ENCODE measurements around the gene OR8A1. TPM values are rescaled to one million over a fixed set of nuclear protein-coding genes. Genes with fewer than 3 reads are reported as not detected.

OR8A1 gene
- total and polyA plus RNA-seq, 4 donors: not detected

DNA sequence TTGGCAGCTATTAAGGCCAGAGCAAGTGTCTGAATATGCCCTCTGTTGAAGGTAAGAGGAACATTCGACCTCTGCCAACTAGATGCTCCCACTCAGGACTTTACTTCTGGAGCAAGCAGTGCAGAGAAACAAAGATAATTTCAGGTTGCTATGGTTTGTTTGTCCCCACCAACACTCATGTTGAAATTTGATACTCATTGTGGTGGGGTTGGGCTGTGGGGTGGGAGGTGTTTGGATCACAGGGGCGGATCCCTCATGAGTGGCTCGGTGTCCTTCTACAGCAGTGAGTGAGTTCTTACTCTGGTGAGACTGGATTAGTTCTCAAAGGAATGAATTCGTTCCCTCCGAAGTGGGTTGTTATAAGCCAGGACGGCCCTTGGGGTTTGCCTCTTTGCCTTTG, 12.0 kb downstream of the OR8A1 start:
- no peaks in the 10 kb centered on the region for H3K4me1 ChIP-seq (ENCODE audit: control insufficient read depth in 4 of 4, insufficient read depth in 4 of 4, low read length in 3 of 4)
- no peak overlapping the region for H3K4me3 ChIP-seq (ENCODE audit: low read depth in 1 of 3, low read length in 3 of 3)
- no peak overlapping the region for H3K27ac ChIP-seq (ENCODE audit: low read depth in 1 of 2, low read length in 2 of 2)
- TF ChIP-seq, protein P1, sequence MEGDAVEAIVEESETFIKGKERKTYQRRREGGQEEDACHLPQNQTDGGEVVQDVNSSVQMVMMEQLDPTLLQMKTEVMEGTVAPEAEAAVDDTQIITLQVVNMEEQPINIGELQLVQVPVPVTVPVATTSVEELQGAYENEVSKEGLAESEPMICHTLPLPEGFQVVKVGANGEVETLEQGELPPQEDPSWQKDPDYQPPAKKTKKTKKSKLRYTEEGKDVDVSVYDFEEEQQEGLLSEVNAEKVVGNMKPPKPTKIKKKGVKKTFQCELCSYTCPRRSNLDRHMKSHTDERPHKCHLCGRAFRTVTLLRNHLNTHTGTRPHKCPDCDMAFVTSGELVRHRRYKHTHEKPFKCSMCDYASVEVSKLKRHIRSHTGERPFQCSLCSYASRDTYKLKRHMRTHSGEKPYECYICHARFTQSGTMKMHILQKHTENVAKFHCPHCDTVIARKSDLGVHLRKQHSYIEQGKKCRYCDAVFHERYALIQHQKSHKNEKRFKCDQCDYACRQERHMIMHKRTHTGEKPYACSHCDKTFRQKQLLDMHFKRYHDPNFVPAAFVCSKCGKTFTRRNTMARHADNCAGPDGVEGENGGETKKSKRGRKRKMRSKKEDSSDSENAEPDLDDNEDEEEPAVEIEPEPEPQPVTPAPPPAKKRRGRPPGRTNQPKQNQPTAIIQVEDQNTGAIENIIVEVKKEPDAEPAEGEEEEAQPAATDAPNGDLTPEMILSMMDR (IDR thresholded peaks at IDR 0.05; ENCODE audit: low read depth, low read length, missing input control): no peak
- TF ChIP-seq HNF4G (IDR thresholded peaks at IDR 0.05) (no peak), RAD21 (IDR thresholded peaks at IDR 0.05) (no peak), SP1 (IDR thresholded peaks at IDR 0.05) (no peak), FOXA1 (IDR thresholded peaks at IDR 0.05) (no peak), FOXA2 (IDR thresholded peaks at IDR 0.05) (no peak), RXRA (IDR thresholded peaks at IDR 0.05) (no peak), GABPA (IDR thresholded peaks at IDR 0.05 in 1 of 2, conservative IDR thresholded peaks at IDR 0.05 in 1 of 2) (no peak), JUND (IDR thresholded peaks at IDR 0.05) (no peak), TAF1 (conservative IDR thresholded peaks at IDR 0.05) (no peak), HNF4A (conservative IDR thresholded peaks at IDR 0.05) (no peak), NR2F2 (IDR thresholded peaks at IDR 0.05) (no peak), YY1 (IDR thresholded peaks at IDR 0.05) (no peak)
- TF ChIP-seq, protein P2, sequence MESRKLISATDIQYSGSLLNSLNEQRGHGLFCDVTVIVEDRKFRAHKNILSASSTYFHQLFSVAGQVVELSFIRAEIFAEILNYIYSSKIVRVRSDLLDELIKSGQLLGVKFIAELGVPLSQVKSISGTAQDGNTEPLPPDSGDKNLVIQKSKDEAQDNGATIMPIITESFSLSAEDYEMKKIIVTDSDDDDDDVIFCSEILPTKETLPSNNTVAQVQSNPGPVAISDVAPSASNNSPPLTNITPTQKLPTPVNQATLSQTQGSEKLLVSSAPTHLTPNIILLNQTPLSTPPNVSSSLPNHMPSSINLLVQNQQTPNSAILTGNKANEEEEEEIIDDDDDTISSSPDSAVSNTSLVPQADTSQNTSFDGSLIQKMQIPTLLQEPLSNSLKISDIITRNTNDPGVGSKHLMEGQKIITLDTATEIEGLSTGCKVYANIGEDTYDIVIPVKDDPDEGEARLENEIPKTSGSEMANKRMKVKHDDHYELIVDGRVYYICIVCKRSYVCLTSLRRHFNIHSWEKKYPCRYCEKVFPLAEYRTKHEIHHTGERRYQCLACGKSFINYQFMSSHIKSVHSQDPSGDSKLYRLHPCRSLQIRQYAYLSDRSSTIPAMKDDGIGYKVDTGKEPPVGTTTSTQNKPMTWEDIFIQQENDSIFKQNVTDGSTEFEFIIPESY (IDR thresholded peaks at IDR 0.05): no peak
- TF ChIP-seq, protein P3, sequence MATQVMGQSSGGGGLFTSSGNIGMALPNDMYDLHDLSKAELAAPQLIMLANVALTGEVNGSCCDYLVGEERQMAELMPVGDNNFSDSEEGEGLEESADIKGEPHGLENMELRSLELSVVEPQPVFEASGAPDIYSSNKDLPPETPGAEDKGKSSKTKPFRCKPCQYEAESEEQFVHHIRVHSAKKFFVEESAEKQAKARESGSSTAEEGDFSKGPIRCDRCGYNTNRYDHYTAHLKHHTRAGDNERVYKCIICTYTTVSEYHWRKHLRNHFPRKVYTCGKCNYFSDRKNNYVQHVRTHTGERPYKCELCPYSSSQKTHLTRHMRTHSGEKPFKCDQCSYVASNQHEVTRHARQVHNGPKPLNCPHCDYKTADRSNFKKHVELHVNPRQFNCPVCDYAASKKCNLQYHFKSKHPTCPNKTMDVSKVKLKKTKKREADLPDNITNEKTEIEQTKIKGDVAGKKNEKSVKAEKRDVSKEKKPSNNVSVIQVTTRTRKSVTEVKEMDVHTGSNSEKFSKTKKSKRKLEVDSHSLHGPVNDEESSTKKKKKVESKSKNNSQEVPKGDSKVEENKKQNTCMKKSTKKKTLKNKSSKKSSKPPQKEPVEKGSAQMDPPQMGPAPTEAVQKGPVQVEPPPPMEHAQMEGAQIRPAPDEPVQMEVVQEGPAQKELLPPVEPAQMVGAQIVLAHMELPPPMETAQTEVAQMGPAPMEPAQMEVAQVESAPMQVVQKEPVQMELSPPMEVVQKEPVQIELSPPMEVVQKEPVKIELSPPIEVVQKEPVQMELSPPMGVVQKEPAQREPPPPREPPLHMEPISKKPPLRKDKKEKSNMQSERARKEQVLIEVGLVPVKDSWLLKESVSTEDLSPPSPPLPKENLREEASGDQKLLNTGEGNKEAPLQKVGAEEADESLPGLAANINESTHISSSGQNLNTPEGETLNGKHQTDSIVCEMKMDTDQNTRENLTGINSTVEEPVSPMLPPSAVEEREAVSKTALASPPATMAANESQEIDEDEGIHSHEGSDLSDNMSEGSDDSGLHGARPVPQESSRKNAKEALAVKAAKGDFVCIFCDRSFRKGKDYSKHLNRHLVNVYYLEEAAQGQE (IDR thresholded peaks at IDR 0.05): no peak
- TF ChIP-seq, protein P4, sequence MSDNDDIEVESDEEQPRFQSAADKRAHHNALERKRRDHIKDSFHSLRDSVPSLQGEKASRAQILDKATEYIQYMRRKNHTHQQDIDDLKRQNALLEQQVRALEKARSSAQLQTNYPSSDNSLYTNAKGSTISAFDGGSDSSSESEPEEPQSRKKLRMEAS (IDR thresholded peaks at IDR 0.05): no peak
- H3K9ac ChIP-seq (ENCODE audit: low read depth in 1 of 2, low read length in 2 of 2): no peak overlapping the region
- no peaks in the 10 kb centered on the region for H3K36me3 ChIP-seq (ENCODE audit: control insufficient read depth in 4 of 4, insufficient read depth in 3 of 4, low read depth in 1 of 4, low read length in 3 of 4)
- DNase-seq (ENCODE audit: low spot score): no peak
- 86% methylated on average over 6 of the region's 6 CpGs for WGBS
- H3K9me3 ChIP-seq (ENCODE audit: control insufficient read depth in 4 of 4, low read length in 3 of 4): no peaks in the 10 kb centered on the region
- no peaks in the 10 kb centered on the region for H3K27me3 ChIP-seq (ENCODE audit: control insufficient read depth in 4 of 4, insufficient read depth in 4 of 4, low read length in 3 of 4)

DNA sequence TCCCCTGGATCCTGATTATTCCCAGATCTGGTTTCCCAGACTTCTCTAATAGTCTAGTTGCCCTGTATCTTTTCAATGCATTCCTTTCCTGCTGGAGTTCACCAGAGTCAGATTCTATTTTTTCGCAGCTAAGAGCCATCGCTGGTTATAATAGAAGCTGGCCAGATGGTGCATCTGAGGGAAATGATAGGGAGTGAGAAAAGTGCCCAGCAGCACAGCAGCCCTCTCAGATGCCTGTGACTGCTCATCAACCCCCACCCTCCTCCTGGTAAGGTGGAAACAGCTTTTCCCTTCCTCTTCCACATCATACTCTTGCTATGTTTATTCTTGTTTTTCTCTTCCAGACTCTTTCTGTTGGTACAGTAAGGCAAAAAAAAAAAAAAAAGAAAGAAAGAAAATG, 12.8 kb downstream of the OR8A1 start:
- DNase-seq (ENCODE audit: low spot score): no peak
- WGBS: 83% methylated on average over 2 of the region's 2 CpGs
- H3K4me3 ChIP-seq (ENCODE audit: low read depth in 1 of 3, low read length in 3 of 3): no peak overlapping the region
- TF ChIP-seq GABPA (IDR thresholded peaks at IDR 0.05 in 1 of 2, conservative IDR thresholded peaks at IDR 0.05 in 1 of 2): no peak
- TF ChIP-seq, protein P3 (IDR thresholded peaks at IDR 0.05): no peak
- TF ChIP-seq FOXA2 (IDR thresholded peaks at IDR 0.05): no peak
- TF ChIP-seq, protein P2 (IDR thresholded peaks at IDR 0.05): no peak
- no peak for TF ChIP-seq RXRA (IDR thresholded peaks at IDR 0.05)
- no peak for TF ChIP-seq RAD21 (IDR thresholded peaks at IDR 0.05)
- no peak for TF ChIP-seq NR2F2 (IDR thresholded peaks at IDR 0.05)
- TF ChIP-seq HNF4G (IDR thresholded peaks at IDR 0.05): no peak
- TF ChIP-seq FOXA1 (IDR thresholded peaks at IDR 0.05): no peak
- TF ChIP-seq, protein P4 (IDR thresholded peaks at IDR 0.05): no peak
- no peak overlapping the region for H3K27ac ChIP-seq (ENCODE audit: low read depth in 1 of 2, low read length in 2 of 2)
- H3K9ac ChIP-seq (ENCODE audit: low read depth in 1 of 2, low read length in 2 of 2): no peak overlapping the region
- H3K4me1 ChIP-seq (ENCODE audit: control insufficient read depth in 4 of 4, insufficient read depth in 4 of 4, low read length in 3 of 4): no peaks in the 10 kb centered on the region
- no peaks in the 10 kb centered on the region for H3K36me3 ChIP-seq (ENCODE audit: control insufficient read depth in 4 of 4, insufficient read depth in 3 of 4, low read depth in 1 of 4, low read length in 3 of 4)
- no peaks in the 10 kb centered on the region for H3K27me3 ChIP-seq (ENCODE audit: control insufficient read depth in 4 of 4, insufficient read depth in 4 of 4, low read length in 3 of 4)
- no peaks in the 10 kb centered on the region for H3K9me3 ChIP-seq (ENCODE audit: control insufficient read depth in 4 of 4, low read length in 3 of 4)
